Activated CD4-positive, alpha-beta T cell treated with anti-CD3 and anti-CD28 coated beads, Interleukin-2, amount 10 ng/mL, durations not matched to agents 24 days and 14 days (primary cell): Measurements from ENCODE around the gene CYTH3. TPM values are rescaled to one million over a fixed set of nuclear protein-coding genes. Genes with fewer than 3 reads are reported as not detected.
"Not testable (repeated sequence)": the region's sequence is repeated elsewhere in the genome, so short reads cannot be mapped to it uniquely, and the experiment has no call there.

Source experiments
- DNase-seq: peaks from one replicate; pipeline ENCODE4 v3.0.0; 2022
- H3K27ac Mint-ChIP-seq: one replicate; pipeline ENCODE4 v1.8.0; 2022; ENCODE audit warnings: mild to moderate bottlenecking, mixed read lengths
- H3K27me3 Mint-ChIP-seq: one replicate; pipeline ENCODE4 v1.8.0; 2022; ENCODE audit warnings: mixed read lengths
- H3K36me3 Mint-ChIP-seq: one replicate; pipeline ENCODE4 v1.8.0; 2022; ENCODE audit warnings: low read depth, mild to moderate bottlenecking, mixed read lengths
- H3K4me1 Mint-ChIP-seq: one replicate; pipeline ENCODE4 v1.8.0; 2021; ENCODE audit warnings: mixed read lengths
- H3K4me3 Mint-ChIP-seq: one replicate; pipeline ENCODE4 v1.8.0; 2022; ENCODE audit warnings: mild to moderate bottlenecking, moderate library complexity, mixed read lengths
- H3K9me3 Mint-ChIP-seq: one replicate; pipeline ENCODE4 v1.8.0; 2021; ENCODE audit warnings: mixed read lengths
- intact Hi-C: fragments of 100-400 bp; cut with micrococcal nuclease; formaldehyde crosslinking; loops from one replicate; pipeline ENCODE4 v1.15.1; 2023
- total RNA-seq: library from RNA; stranded (reverse); gene quantifications from 2 replicates; pipeline ENCODE4 v1.2.3, GENCODE V29; 2022

Gene CYTH3
- total RNA-seq, 1 donor from 2014 or later: 0.65 TPM

DNA sequence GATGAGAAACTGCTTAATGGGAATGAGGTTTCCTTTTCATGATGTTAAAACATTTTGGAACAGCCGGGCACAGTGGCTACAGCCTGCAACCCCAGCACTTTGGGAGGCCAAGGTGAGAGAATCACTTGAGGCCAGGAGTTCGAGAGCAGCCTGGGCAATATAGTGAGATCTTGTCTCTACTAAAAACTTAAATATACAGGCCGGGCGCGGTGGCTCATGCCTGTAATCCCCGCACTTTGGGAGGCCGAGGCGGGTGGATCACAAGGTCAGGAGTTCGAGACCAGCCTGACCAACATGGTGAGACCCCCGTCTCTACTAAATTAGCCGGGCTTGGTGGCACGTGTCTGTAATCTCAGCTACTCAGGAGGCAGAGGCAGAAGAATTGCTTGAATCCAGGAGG is 19.5 kb upstream of the CYTH3 start:
- H3K4me1 Mint-ChIP-seq, H3K9me3 Mint-ChIP-seq, DNase-seq, H3K4me3 Mint-ChIP-seq, H3K27ac Mint-ChIP-seq, H3K27me3 Mint-ChIP-seq, H3K36me3 Mint-ChIP-seq, intact Hi-C loops: not testable (repeated sequence)

DNA sequence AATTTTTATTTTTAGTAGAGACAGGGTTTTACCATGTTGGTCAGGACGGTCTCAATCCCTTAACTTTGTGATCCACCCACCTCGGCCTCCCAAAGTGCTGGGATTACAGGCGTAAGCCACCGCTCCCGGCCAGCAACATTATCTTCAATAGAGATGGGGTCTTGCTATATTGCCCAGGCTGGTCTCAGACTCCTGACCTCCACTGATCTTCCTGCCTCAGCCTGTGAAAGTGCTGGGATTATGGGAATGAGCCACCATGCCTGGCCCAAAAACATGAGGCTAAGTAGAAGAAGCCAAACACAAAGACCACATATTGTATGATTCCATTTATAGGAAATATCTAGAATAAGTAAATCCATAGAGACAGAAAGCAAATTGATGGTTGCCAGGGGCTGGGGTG is 19.1 kb upstream of the CYTH3 start:
- DNase-seq: no peak
- Mint-ChIP-seq H3K36me3 (no peaks in the 10 kb centered on the region), H3K27ac (no peak overlapping the region), H3K4me3 (no peak overlapping the region), H3K27me3 (peaks cover 1% of the 10 kb centered on the region), H3K4me1 (no peaks in the 10 kb centered on the region), H3K9me3 (no peaks in the 10 kb centered on the region)
- intact Hi-C loops: no loop called here

GRCh38 chr7:6290319-6290741 is 17.9 kb upstream of the CYTH3 start:
- H3K4me3 Mint-ChIP-seq: no peak overlapping the region
- H3K9me3 Mint-ChIP-seq: no peaks in the 10 kb centered on the region
- peaks cover 1% of the 10 kb centered on the region for H3K27me3 Mint-ChIP-seq
- intact Hi-C loops: no loop called here
- no peak overlapping the region for H3K27ac Mint-ChIP-seq
- H3K36me3 Mint-ChIP-seq: no peaks in the 10 kb centered on the region
- no peaks in the 10 kb centered on the region for H3K4me1 Mint-ChIP-seq
- DNase-seq: no peak

- no peaks in the 10 kb centered on the region for H3K9me3 Mint-ChIP-seq
- H3K4me1 Mint-ChIP-seq: no peaks in the 10 kb centered on the region
- H3K4me3 Mint-ChIP-seq: no peak overlapping the region
- intact Hi-C loops: no loop called here
- no peak for DNase-seq
- H3K36me3 Mint-ChIP-seq: no peaks in the 10 kb centered on the region
- H3K27me3 Mint-ChIP-seq: peaks cover 1% of the 10 kb centered on the region
- H3K27ac Mint-ChIP-seq: no peak overlapping the region
Measured at GRCh38 chr7:6288270-6288860, 15.9 kb upstream of the CYTH3 start.

DNA sequence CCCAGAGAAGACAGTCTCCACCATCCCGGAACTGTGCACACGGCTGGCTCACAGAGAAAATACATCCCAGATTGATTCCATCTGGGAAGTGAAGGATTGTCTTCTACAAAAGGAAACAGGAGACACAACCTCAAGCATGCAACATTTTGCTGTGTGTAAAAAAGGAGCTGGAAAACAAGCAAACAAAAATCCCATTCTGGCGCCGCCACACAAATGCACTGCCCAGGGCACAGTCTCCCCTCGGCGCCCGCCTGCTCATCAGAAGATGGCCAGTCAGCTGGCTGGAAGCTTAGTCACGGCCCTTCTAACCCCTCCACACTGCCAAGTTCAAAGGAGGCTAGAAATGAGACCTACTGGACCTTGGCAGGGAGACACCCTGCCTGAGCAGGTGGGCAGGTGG is 14.1 kb upstream of the CYTH3 start:
- Mint-ChIP-seq H3K4me1 (no peaks in the 10 kb centered on the region), H3K4me3 (no peak overlapping the region), H3K9me3 (no peaks in the 10 kb centered on the region), H3K27me3 (peaks cover 1% of the 10 kb centered on the region), H3K36me3 (no peaks in the 10 kb centered on the region), H3K27ac (no peak overlapping the region)
- intact Hi-C loops: no loop called here
- DNase-seq: no peak

DNA sequence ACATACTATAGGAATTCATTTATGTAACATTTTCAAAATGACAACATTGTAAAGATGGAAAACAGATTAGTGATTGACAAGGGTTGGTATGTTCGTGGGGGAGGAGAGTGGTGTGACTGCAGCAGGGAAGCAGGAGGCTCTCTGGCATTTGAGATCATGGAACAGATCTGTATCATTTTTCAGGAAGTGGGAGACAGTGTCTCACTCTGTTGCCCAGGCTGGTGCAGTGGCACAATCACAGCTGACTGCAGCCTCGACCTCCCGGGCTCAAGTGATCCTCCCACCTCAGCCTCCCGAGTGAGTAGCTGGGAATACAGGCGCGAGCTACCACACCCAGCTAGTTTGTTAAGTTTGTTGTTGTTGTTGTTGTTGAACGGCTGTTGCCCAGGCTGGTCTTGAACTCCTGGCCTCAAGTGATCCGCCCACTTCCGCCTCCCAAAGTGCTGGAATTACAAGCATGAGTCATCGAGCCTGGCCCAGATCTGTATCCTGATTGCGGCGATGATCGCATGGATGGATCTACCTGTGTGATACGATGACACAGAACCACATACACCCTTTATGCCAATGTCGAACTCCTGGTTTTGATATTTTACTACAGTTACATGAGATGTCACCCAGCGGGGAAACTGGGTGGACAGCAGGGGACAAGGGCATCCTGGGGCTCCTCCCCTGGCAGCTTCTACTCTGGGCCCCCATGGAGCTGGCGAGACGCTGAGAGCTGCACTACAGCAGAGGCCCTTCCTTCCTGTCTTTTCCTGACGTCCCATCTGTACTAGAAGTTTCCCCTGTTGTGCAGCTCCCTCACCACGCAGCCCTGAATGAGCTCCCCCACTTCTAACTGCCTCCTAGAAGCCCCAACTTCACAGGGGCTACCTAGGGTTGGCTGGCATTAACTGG is 12.3 kb upstream of the CYTH3 start:
- intact Hi-C loops: no loop called here

DNA sequence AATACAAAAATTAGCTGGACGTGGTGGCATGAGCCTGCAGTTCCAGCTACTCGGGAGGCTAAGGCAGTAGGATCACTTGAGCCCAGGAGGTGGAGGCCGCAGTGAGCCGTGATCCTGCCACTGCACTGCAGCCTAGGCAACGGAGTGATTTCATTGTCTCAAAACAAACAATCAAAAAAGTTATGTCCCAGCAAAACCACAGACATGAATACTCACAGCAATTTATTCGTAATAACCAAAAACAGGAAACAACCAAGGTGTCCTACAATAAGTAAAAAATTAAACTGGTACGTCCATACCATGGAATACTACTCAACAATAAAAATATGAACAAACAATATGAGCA is 11.6 kb upstream of the CYTH3 start:
- intact Hi-C loops: no loop called here
- no peaks in the 10 kb centered on the region for H3K4me1 Mint-ChIP-seq
- DNase-seq: no peak
- no peak overlapping the region for H3K27ac Mint-ChIP-seq
- H3K36me3 Mint-ChIP-seq: no peaks in the 10 kb centered on the region
- H3K4me3 Mint-ChIP-seq: no peak overlapping the region
- no peaks in the 10 kb centered on the region for H3K9me3 Mint-ChIP-seq
- peaks cover 4% of the 10 kb centered on the region for H3K27me3 Mint-ChIP-seq

More for the DNA sequence above, 12.3 kb upstream of the CYTH3 start:
- Mint-ChIP-seq H3K9me3 (no peaks in the 10 kb centered on the region), H3K27ac (no peak overlapping the region), H3K27me3 (peaks cover 1% of the 10 kb centered on the region), H3K4me3 (no peak overlapping the region), H3K4me1 (no peaks in the 10 kb centered on the region), H3K36me3 (no peaks in the 10 kb centered on the region)
- DNase-seq: no peak

DNA sequence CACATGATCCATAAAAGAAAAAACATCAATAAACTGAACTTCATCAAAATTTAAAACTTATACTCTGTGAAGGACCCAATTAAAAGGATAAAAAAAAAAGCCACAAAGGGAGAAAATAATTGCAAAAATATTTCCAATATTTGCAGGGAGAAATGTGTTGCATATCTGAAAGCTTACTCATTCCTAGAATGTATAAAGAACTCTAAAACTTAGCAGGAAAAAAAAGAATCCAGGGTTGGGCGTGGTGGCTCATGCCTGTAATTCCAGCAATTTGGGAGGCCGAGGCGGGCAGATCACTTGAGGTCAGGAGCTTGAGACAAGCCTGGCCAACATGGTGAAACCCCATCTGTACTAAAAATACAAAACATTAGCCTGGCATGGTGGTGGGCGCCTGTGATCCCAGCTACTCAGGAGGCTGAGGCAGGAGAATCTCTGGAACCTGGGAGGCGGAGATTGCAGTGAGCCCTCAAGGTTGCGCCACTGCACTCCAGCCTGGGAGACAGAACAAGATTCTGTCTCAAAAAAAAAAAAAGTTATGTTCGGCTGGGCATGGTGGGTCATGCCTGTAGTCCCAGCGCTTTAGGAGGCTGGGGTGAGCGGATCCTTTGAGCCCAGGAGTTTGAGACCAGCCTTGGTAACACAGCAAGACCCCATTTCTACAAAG is 11.1 kb upstream of the CYTH3 start:
- H3K36me3 Mint-ChIP-seq, H3K9me3 Mint-ChIP-seq, H3K27ac Mint-ChIP-seq, H3K27me3 Mint-ChIP-seq, intact Hi-C loops, H3K4me3 Mint-ChIP-seq, DNase-seq, H3K4me1 Mint-ChIP-seq: not testable (repeated sequence)

DNA sequence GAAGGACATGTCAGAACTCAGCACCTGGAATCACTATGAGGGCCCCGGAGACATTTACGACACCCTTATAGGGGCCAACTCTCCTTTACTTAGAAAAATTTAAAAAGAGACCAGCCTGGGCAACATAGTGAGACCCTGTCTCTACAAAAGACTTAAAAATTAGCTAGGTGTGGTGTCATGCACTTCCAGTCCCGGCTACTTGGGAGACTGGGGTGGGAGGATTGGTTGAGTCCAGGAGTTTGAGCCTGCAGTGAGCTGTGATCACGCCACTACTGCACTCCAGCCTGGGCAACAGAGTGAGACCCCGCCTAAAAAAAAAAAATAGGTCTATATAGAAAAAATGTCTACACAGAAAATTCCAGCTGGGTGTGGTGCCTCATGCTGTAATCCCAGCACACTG is 7.5 kb upstream of the CYTH3 start:
- intact Hi-C loops: no loop called here
- Mint-ChIP-seq H3K4me3 (no peak overlapping the region), H3K27ac (no peak overlapping the region)

DNA sequence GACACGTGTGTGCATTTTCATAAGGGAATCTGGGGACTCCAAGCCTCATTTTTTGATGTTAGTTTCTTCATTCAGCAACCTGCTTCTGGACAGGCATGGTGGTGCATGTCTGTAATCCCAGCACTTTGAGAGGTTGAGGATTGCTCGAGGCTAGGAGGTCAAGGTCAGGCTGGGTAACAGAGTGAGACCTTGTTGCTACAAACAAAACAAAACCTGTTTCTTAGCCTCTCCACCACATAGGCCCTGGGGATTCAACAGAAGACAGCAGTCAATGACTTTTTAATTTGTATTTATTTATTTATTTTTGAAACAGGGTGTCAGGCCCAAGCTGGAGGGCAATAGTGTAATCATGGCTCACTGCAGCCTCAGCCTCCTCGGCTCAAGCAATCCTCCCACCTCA is 6.9 kb upstream of the CYTH3 start:
- Mint-ChIP-seq H3K27ac (no peak overlapping the region), H3K27me3 (peaks cover 12% of the 10 kb centered on the region), H3K9me3 (no peaks in the 10 kb centered on the region), H3K4me3 (no peak overlapping the region), H3K36me3 (no peaks in the 10 kb centered on the region), H3K4me1 (peaks cover 2% of the 10 kb centered on the region)
- intact Hi-C loops: no loop called here
- DNase-seq: no peak

More for the DNA sequence above, 7.5 kb upstream of the CYTH3 start:
- H3K27me3 Mint-ChIP-seq: peaks cover 6% of the 10 kb centered on the region
- H3K9me3 Mint-ChIP-seq: no peaks in the 10 kb centered on the region
- no peaks in the 10 kb centered on the region for H3K4me1 Mint-ChIP-seq
- DNase-seq: no peak
- no peaks in the 10 kb centered on the region for H3K36me3 Mint-ChIP-seq

- peaks cover 16% of the 10 kb centered on the region for H3K27me3 Mint-ChIP-seq
- intact Hi-C loops: no loop called here
Measured at GRCh38 chr7:6278749-6279310, 6.4 kb upstream of the CYTH3 start.

GRCh38 chr7:6277476-6277875 is 5.1 kb upstream of the CYTH3 start:
- H3K4me1 Mint-ChIP-seq: peaks cover 5% of the 10 kb centered on the region
- peaks cover 24% of the 10 kb centered on the region for H3K27me3 Mint-ChIP-seq
- H3K9me3 Mint-ChIP-seq: no peaks in the 10 kb centered on the region
- no peak overlapping the region for H3K27ac Mint-ChIP-seq
- intact Hi-C loops: no loop called here
- DNase-seq: no peak
- no peaks in the 10 kb centered on the region for H3K36me3 Mint-ChIP-seq
- H3K4me3 Mint-ChIP-seq: no peak overlapping the region

More at GRCh38 chr7:6278749-6279310, 6.4 kb upstream of the CYTH3 start:
- DNase-seq: no peak
- Mint-ChIP-seq H3K4me3 (no peak overlapping the region), H3K9me3 (no peaks in the 10 kb centered on the region), H3K27ac (no peak overlapping the region), H3K4me1 (peaks cover 2% of the 10 kb centered on the region), H3K36me3 (no peaks in the 10 kb centered on the region)

DNA sequence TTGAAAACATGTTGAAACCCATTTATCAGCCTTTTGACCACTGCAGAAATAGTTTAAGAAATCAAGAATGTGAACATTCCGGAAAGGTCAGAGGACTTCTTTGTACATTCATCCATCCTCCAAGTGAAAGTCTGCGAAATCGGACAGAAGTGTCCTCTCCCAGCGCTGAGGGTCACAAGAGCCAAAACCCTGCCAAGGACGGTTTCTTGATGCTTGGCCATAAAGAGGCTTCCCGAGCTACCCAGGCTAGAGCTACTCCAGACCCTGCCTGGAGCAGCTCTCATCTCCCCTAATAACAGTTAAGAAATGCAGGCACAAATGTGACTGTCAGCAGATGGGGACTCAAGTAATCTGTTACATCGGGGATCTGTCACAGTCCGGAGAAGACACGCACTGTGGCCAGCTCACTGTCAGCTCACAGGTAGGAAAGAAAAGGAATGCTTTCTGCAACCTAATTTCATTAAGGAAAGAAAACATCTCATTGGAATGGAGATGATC is 4.5 kb upstream of the CYTH3 start:
- Mint-ChIP-seq H3K9me3 (no peaks in the 10 kb centered on the region), H3K4me1 (peaks cover 5% of the 10 kb centered on the region), H3K27me3 (peaks cover 24% of the 10 kb centered on the region), H3K4me3 (no peak overlapping the region), H3K27ac (no peak overlapping the region), H3K36me3 (no peaks in the 10 kb centered on the region)
- no peak for DNase-seq
- intact Hi-C loops: no loop called here

DNA sequence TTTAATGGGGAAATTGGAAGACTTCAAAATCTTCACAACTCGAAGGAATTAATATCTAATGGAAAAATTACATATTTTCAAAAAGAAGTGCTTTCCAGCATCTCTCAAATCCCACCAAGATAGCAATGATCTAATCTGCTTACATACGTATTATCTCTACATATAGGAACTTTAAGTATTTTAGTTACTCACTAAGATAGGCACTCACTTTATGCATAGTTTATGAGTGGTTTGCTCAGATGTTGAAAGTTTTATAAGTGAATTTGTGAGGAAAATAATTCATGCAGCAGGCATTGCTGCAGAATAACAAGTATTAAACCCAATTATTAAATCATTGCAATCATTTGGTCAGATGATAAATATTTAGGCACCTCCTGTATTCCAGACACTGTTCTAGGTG is 2.3 kb upstream of the CYTH3 start:
- H3K36me3 Mint-ChIP-seq: no peaks in the 10 kb centered on the region
- DNase-seq: no peak
- H3K4me3 Mint-ChIP-seq: no peak overlapping the region
- peaks cover 15% of the 10 kb centered on the region for H3K4me1 Mint-ChIP-seq
- intact Hi-C loops: no loop called here
- H3K27ac Mint-ChIP-seq: no peak overlapping the region
- no peaks in the 10 kb centered on the region for H3K9me3 Mint-ChIP-seq
- peaks cover 44% of the 10 kb centered on the region for H3K27me3 Mint-ChIP-seq
